HG02885 (cell line): ENCODE data around the gene WNT11.

Source experiments
- ATAC-seq: cut with Tn5 transposase; IDR thresholded peaks from one replicate; pipeline ENCODE4 v1.9.1; 2021; ENCODE audit warnings: mild to moderate bottlenecking; ENCODE audit not compliant: unreplicated experiment, poor library complexity

WNT11 gene

DNA sequence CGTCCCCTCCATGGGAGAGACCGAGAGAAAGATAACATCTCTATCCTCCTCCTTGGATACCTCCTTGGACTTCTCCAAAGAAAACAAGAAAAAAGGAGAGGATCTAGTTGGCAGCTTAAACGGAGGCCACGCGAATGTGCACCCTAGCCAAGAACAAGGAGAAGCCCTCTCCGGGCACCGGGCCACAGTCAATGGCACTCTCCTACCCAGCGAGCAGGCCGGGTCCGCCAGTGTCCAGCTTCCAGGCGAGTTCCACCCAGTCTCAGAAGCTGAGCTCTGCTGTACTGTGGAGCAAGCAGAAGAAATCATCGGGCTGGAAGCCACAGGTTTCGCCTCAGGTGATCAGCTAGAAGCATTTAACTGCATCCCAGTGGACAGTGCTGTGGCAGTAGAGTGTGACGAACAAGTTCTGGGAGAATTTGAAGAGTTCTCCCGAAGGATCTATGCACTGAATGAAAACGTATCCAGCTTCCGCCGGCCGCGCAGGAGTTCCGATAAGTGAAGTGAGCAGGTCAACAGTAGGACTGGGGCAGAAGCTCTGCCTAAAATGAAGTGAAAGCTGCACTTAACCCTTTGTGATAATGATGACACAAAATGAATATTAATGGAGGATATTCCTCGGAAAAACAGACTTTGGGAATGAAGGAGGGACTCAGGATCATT is 65.3 kb downstream of the WNT11 start:
- ATAC-seq: no peak

- ATAC-seq: no peak
Observed at GRCh38 chr11:76139314-76139713, 67.0 kb downstream of the WNT11 start.
